Hematopoietic multipotent progenitor cell treated with erythropoietin and hydrocortisone succinate and interleukin-3 and kit ligand, for 4 days (in vitro differentiated cells): ENCODE data around the gene FBXO33.

Source experiments
- DNase-seq: peaks from one replicate; pipeline ENCODE4 v3.0.0-alpha.2; 2015

The FBXO33 gene

DNA sequence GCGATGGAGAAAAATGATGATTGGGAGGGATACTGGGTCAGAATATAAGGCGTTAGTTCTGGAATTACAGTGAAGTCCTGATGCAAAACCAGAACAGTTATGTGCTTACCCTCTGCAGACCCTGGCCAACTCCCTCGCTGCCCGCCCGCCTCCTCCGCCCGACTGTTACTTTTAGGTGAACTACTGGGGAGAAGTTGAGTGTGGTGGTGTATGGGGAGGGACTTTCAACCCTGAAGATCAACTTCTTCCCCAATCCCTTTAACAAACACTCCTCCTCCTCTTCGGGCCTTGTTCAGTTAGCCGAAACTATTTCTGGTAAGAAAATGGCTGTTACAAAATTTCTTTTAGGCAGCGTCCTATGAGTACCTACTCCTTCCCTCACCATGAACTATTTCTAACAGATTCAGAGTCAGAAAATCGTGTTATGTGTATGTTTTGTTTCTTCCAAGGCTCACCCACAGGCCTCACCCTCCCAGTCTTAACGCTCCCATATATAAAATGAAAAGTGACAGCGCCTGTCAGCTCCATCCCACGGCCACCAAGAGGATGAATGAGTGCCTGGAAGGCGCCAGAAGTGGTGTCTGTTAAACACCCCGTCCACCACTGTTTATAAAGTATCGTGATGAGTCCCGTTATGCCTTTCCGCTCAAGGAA, 1.3 kb downstream of the FBXO33 start:
- DNase-seq = peak; percentile 48

GRCh38 chr14:39428118-39428517, 4.1 kb downstream of the FBXO33 start:
- no peak for DNase-seq

GRCh38 chr14:39426605-39427004, 5.6 kb downstream of the FBXO33 start:
- peak; percentile 70 for DNase-seq

GRCh38 chr14:39425947-39426346, 6.3 kb downstream of the FBXO33 start:
- DNase-seq = no peak

- no peak for DNase-seq
These were observed 8.4 kb downstream of the FBXO33 start for GRCh38 chr14:39423793-39424192.

DNA sequence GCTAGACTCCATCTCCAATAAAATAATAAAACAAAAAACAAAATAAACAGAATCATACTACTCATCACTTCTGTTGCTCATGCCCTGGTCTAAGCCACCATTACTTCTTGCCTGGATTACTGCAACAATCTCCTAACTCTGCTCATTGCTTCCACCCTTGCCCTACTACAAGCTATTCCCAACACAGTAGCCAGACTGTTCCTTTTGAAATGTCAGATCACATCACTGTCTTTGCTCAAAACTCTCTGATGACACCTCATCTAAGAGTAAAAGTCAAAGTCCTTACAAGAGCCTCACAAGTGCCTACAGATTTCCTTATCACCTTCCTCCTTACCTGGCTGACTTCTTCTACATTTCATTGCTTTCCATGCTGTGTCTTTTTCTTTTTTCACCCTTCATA, 10.0 kb downstream of the FBXO33 start:
- no peak for DNase-seq

GRCh38 chr14:39419272-39419671, 13.0 kb downstream of the FBXO33 start:
- peak; percentile 46 for DNase-seq

- peak; percentile 44 for DNase-seq
These were observed 15.2 kb downstream of the FBXO33 start for GRCh38 chr14:39417014-39417413.

DNA sequence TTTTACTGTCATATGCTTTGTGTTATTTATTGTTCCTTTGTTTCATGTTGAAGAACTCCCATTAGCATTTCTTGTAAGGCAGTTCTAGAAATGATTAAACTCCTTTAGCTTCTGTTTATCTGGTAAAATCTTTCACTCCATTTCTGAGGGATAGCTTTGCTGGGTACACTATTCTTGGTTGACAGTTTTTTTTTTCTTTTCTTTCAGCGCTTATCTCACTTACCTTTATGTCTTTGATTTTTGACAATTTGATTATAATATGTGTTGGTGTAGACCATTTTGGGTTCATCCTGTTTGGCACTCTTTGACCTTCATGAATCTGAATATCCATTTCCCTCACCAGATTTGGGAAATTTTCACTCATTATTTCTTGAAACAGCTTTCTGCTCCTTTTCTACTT, 16.2 kb downstream of the FBXO33 start:
- no peak for DNase-seq

DNA sequence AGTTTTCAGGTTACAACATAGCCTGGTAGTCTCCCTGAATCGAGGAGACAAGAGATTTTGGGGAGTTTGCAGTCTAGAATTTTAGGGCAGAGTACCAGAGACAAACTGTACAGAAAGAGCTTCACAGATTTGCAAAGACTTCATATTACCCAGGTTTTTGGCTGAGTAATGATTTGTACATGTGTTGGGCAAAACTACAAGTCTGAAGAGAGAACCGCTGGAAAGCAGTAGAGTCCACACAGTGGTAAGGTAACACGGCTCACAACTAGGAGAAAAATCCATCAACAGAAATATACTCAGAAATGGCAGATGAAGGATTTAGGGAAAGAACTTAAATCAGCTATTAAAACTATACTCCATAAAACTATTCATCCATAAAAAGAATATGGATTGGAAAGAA, 25.7 kb downstream of the FBXO33 start:
- no peak for DNase-seq

DNA sequence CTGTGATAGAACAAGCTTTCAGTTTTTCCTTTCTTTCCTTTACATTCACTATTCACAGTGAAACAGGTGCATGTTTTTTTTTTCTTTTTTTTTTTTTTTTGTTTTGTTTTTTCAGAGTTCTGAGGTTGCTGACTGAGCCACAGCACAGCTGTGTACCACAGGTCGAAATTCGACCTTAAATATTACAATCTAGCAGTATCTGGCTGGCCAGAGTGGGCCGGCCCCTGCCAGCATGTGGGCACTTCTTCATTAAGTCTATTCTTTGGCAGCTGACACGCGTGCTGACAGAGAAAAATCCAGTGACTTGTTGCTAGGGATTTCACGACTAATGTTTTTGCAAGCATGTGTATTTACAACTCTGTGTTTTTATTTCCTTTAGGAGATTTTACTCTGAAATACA, 33.9 kb downstream of the FBXO33 start:
- DNase-seq = no peak

DNA sequence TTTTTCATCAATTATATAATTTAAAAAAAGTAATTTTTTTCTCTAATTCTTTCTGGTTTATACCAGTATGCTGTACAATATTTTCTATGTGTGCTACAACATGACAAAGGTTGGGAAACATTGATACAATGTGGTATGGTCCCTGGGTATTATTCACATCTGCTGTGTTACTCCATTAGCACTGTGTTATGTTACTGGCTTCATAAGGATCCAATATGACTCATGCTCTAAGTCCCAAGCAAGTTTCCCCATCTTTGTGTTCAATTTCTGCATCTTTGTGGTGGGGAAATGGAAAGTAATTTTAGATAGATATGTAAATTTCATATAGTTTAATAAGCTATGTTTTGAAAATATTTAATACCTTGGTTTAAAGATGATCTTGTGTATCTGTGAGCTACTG, 35.8 kb downstream of the FBXO33 start:
- DNase-seq = no peak

DNA sequence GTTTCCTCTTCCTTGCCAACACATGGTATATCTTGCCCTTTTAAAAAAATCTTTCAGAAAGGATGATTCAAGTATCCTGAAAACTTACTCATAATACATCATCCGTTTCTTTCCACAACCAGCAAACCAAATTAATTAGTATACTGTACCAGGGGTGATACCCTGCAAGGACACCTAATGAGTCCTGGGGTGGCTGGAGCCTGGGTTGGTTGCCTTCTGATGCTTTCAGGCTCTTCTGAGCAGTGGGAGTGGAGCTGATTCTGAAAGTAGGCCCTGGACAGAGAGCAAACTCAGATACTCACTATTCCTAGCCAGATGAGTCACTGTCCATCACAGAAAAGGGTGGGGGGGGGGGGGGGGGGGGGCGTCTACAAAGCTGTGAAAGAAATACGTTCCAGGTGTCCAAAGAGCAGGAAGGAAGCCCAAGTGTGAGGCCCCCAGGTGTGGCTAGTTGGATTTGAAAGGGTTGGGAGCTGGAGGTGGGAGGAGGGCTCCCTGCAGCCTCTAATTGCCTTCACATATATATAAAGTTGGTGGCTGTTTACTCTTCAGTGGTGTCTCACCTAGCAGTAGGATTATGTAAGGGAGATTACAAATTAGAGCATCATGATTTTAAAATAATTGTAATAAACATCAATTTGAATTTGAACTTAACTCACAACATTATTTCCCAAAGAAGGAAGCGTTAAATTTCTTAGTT, 36.5 kb downstream of the FBXO33 start:
- DNase-seq = no peak

DNA sequence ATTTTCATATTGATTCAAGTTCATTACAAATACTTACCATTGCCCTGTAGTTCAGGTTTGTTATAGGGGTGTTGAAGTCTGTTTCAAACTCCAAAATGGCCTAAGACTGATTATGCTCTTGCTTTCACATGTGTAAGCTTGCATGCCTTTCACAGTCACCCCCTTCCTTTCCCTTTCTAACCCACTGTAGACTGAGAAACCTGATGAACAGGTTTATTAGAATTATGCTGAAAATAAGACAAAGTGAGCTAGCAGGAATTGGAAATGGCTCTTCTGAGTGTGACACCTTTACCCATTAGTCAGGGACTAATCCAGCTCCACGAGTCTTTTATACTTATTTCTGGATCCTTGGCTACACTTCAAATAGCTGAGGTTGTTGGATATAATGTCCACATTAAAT, 38.9 kb downstream of the FBXO33 start:
- no peak for DNase-seq

GRCh38 chr14:39384177-39384576, 48.1 kb downstream of the FBXO33 start:
- DNase-seq = no peak

DNA sequence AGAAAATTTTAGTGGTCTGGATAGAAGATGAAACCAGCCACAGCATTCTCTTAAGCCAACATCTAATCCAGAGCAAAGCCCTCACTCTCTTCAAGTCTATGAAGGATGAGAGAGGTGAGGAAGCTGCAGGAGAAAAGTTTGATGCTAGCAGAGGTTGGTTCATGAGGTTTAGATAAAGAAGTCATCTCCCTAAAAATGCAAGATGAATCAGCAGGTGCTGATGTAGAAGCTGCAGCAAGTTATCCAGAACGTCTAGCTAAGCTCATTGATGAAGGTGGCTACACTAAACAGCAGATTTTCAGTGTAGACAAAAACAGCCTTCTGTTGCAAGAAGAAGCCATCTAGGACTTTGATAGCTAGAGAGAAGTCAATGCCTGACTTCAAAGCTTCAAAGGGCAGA, 48.5 kb downstream of the FBXO33 start:
- no peak for DNase-seq

DNA sequence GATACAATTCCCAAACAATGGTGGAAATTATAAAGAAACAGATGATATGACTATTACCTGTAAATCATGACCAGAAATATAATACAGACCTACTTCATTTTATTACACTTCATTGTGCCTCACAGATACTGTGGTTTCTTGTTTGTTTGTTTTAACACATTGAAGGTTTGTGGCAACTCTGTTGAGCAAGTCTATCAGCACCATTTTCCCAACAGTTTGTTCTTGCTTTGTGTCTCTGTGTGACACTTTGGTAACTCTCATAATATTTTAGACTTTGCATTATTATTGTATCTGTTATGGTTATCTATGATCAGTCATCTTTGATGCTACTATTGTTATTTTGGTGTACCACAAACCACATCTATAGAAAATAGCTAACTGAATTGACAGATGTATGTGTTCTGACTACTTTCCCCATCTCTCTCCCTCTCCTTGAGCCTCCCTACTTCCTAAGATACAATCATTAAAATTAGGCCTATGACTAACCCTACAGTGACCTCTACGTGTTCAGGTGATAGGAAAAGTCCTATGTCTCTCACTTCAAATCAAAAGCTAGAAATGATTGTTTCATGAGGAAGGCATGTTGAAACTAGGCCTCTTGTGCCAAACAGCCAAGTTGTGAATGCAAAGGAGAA, 49.1 kb downstream of the FBXO33 start:
- no peak for DNase-seq

DNA sequence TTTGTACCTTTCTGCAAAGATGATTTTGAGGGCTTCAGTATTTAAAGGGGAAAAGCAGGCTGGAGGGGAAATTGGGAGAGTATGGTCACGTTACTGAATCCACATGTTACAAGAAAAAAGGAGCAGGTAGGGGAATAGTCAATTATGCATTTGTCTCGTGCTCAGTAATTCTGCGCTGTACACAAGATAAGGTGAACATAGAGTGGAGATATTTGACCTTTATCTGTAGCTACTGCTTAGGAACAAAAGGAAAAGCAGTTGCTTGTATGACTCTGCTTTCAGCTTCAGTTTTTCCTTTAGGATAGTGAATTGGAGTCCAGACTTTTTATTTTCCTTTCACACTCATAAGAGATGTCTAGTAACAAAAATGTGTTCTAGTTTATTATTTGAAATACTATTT, 49.8 kb downstream of the FBXO33 start:
- no peak for DNase-seq

GRCh38 chr14:39381366-39381765, 50.9 kb downstream of the FBXO33 start:
- DNase-seq = no peak

DNA sequence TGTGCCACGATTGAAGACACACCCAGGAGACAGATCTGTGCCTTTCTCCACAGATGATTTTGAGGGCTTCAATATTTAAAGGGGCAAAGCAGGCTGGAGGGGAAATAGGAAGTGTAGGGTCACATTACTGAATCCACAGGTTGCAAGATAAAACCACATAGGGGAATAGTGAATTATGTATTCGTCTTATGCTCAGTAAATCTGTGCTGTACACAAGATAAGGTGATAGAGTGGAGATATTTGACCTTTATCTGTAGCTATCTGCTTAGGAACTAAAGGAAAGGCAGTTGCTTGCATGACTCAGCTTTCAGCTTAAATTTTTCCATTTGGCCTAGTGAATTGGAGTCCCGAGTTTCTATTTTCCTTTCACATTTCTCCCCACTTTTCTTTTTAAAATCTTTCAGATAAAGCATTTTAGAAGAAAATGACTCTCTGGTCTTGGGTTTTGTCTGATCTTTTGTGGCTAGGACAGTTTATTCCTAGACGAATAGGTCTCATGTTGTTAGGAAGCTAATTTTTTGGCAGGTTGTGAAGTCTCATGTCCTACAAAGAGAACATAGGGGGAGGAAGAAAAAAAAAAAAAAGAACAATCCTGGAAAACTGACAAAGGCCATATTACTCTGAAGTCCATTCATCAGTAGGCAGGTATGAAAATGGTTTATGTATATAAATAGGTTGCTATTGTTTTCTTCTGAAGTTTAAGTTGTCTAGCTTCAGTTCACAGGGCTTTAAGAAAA, 55.4 kb downstream of the FBXO33 start:
- DNase-seq = peak; percentile 27

- no peak for DNase-seq
These were observed 57.4 kb downstream of the FBXO33 start for GRCh38 chr14:39374851-39375250.

DNA sequence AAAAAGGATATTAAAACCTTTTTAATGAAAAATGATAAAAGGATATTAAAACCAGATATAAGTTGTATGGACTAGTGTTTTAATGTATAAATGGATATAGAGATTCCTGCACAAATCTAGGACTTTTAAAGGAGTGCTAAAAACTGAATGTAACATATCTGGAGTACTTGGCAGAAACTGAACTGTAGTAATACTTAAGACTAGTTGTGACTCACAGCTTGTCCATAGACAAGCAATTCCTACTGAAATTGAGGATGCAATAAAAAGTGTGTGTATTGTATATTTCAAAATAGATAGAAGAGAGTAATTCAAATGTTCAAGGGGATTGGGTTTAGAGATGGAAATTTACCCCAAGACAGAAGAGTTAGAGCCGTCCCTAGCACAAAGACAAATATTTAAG, 59.6 kb downstream of the FBXO33 start:
- DNase-seq = no peak

GRCh38 chr14:39370415-39370814, 61.8 kb downstream of the FBXO33 start:
- DNase-seq = no peak

GRCh38 chr14:39369029-39369428, 63.2 kb downstream of the FBXO33 start:
- DNase-seq = peak; percentile 18
